ENCODE results near the gene ADGRF1.

ADGRF1 gene

GRCh38 chr6:46963039-46963438, 79.1 kb downstream of the ADGRF1 start:
- H3K36me3 Mint-ChIP-seq, result no peaks in the 10 kb centered on the region
- CTCF ChIA-PET, result no interaction called here

GRCh38 chr6:46961711-46962110, 80.4 kb downstream of the ADGRF1 start:
- no peaks in the 10 kb centered on the region for H3K9me3 Mint-ChIP-seq
- DNase-seq, result no peak
- H3K36me3 Mint-ChIP-seq, result no peaks in the 10 kb centered on the region
- no peaks in the 10 kb centered on the region for H3K4me1 Mint-ChIP-seq
- H3K4me3 Mint-ChIP-seq, result no peak overlapping the region
- no peak overlapping the region for H3K27ac Mint-ChIP-seq
- CTCF ChIA-PET, result no interaction called here
- H3K27me3 Mint-ChIP-seq, result peaks cover 4% of the 10 kb centered on the region

More at GRCh38 chr6:46963039-46963438, 79.1 kb downstream of the ADGRF1 start:
- DNase-seq, result no peak
- Mint-ChIP-seq H3K9me3 (no peaks in the 10 kb centered on the region), H3K4me1 (no peaks in the 10 kb centered on the region), H3K4me3 (no peak overlapping the region), H3K27ac (no peak overlapping the region), H3K27me3 (peaks cover 4% of the 10 kb centered on the region)

GRCh38 chr6:46961232-46961631, 80.9 kb downstream of the ADGRF1 start:
- Mint-ChIP-seq H3K9me3 (no peaks in the 10 kb centered on the region), H3K4me1 (no peaks in the 10 kb centered on the region), H3K4me3 (no peak overlapping the region), H3K27me3 (peaks cover 4% of the 10 kb centered on the region), H3K36me3 (no peaks in the 10 kb centered on the region), H3K27ac (no peak overlapping the region)
- DNase-seq, result no peak
- CTCF ChIA-PET, result no interaction called here

- DNase-seq, result no peak
- Mint-ChIP-seq H3K4me3 (no peak overlapping the region), H3K27ac (no peak overlapping the region), H3K27me3 (peaks cover 8% of the 10 kb centered on the region), H3K4me1 (no peaks in the 10 kb centered on the region), H3K36me3 (no peaks in the 10 kb centered on the region), H3K9me3 (no peaks in the 10 kb centered on the region)
- CTCF ChIA-PET, result no interaction called here
Observed at GRCh38 chr6:46959419-46959818, 82.7 kb downstream of the ADGRF1 start.

GRCh38 chr6:46956409-46956808, 85.7 kb downstream of the ADGRF1 start:
- no peaks in the 10 kb centered on the region for H3K9me3 Mint-ChIP-seq
- H3K36me3 Mint-ChIP-seq, result no peaks in the 10 kb centered on the region
- CTCF ChIA-PET, result no interaction called here
- no peaks in the 10 kb centered on the region for H3K4me1 Mint-ChIP-seq
- H3K27ac Mint-ChIP-seq, result no peak overlapping the region
- peaks cover 8% of the 10 kb centered on the region for H3K27me3 Mint-ChIP-seq
- DNase-seq, result no peak
- H3K4me3 Mint-ChIP-seq, result no peak overlapping the region

- Mint-ChIP-seq H3K4me1 (no peaks in the 10 kb centered on the region), H3K36me3 (no peaks in the 10 kb centered on the region), H3K27me3 (peaks cover 8% of the 10 kb centered on the region), H3K4me3 (no peak overlapping the region), H3K9me3 (no peaks in the 10 kb centered on the region), H3K27ac (no peak overlapping the region)
- no peak for DNase-seq
- CTCF ChIA-PET, result no interaction called here
Observed at GRCh38 chr6:46954837-46955451, 87.2 kb downstream of the ADGRF1 start.

- Mint-ChIP-seq H3K36me3 (no peaks in the 10 kb centered on the region), H3K27me3 (peaks cover 4% of the 10 kb centered on the region), H3K4me1 (no peaks in the 10 kb centered on the region)
Observed at GRCh38 chr6:46953921-46954320, 88.2 kb downstream of the ADGRF1 start.

GRCh38 chr6:46949632-46950280, 92.4 kb downstream of the ADGRF1 start:
- H3K27ac Mint-ChIP-seq, result no peak overlapping the region
- DNase-seq, result no peak
- no peaks in the 10 kb centered on the region for H3K36me3 Mint-ChIP-seq
- no peak overlapping the region for H3K4me3 Mint-ChIP-seq
- no peaks in the 10 kb centered on the region for H3K4me1 Mint-ChIP-seq
- no peaks in the 10 kb centered on the region for H3K27me3 Mint-ChIP-seq
- CTCF ChIA-PET, result no interaction called here
- H3K9me3 Mint-ChIP-seq, result no peaks in the 10 kb centered on the region

More at GRCh38 chr6:46953921-46954320, 88.2 kb downstream of the ADGRF1 start:
- Mint-ChIP-seq H3K9me3 (no peaks in the 10 kb centered on the region), H3K27ac (no peak overlapping the region), H3K4me3 (no peak overlapping the region)
- DNase-seq, result no peak
- CTCF ChIA-PET, result no interaction called here

- no peaks in the 10 kb centered on the region for H3K27me3 Mint-ChIP-seq
- DNase-seq, result no peak
- CTCF ChIA-PET, result no interaction called here
- H3K4me3 Mint-ChIP-seq, result no peak overlapping the region
- H3K27ac Mint-ChIP-seq, result no peak overlapping the region
- H3K36me3 Mint-ChIP-seq, result no peaks in the 10 kb centered on the region
- no peaks in the 10 kb centered on the region for H3K9me3 Mint-ChIP-seq
- H3K4me1 Mint-ChIP-seq, result no peaks in the 10 kb centered on the region
Observed at GRCh38 chr6:46948699-46949098, 93.4 kb downstream of the ADGRF1 start.

Data from activated naive CD4-positive, alpha-beta T cell treated with anti-CD3 and anti-CD28 coated beads, Interleukin-2, amount 10 ng/mL, durations not matched to agents 7 days and 5 days (primary cell).